ENCODE data around the gene AMOT. TPM values are rescaled to one million over a fixed set of nuclear protein-coding genes. Genes with fewer than 3 reads are reported as not detected.

Gene AMOT
- total and polyA plus RNA-seq, 4 donors, result 1.1 to 2.6 (median 1.9) TPM

- Histone ChIP-seq H3K27me3 (ENCODE audit: control insufficient read depth in 4 of 4, insufficient read depth in 4 of 4, low read length in 3 of 4) (no peaks in the 10 kb centered on the region), H3K9ac (ENCODE audit: low read depth in 1 of 2, low read length in 2 of 2) (no peak overlapping the region), H3K4me1 (ENCODE audit: control insufficient read depth in 4 of 4, insufficient read depth in 4 of 4, low read length in 3 of 4) (no peaks in the 10 kb centered on the region), H3K27ac (ENCODE audit: low read depth in 1 of 2, low read length in 2 of 2) (no peak overlapping the region), H3K36me3 (ENCODE audit: control insufficient read depth in 4 of 4, insufficient read depth in 3 of 4, low read depth in 1 of 4, low read length in 3 of 4) (no peaks in the 10 kb centered on the region), H3K9me3 (ENCODE audit: control insufficient read depth in 4 of 4, low read length in 3 of 4) (no peaks in the 10 kb centered on the region), H3K4me3 (ENCODE audit: low read depth in 1 of 3, low read length in 3 of 3) (no peak overlapping the region)
- TF ChIP-seq TAF1 (conservative IDR thresholded peaks at IDR 0.05) (no peak), RXRA (IDR thresholded peaks at IDR 0.05) (no peak), REST (IDR thresholded peaks at IDR 0.05) (no peak), JUND (IDR thresholded peaks at IDR 0.05) (no peak), FOXA1 (IDR thresholded peaks at IDR 0.05) (no peak), NR2F2 (IDR thresholded peaks at IDR 0.05) (no peak), ATF3 (IDR thresholded peaks at IDR 0.05) (no peak), HNF4A (conservative IDR thresholded peaks at IDR 0.05) (no peak), MAX (IDR thresholded peaks at IDR 0.05) (no peak), CTCF (IDR thresholded peaks at IDR 0.05; ENCODE audit: low read depth, low read length, missing input control) (no peak), HNF4G (IDR thresholded peaks at IDR 0.05) (no peak)
- 96% methylated on average over 1 of the region's 1 CpG for WGBS
- DNase-seq (ENCODE audit: low spot score), result no peak
These were observed 38.1 kb downstream of the AMOT start for GRCh38 chrX:112802541-112802940.

- H3K9ac ChIP-seq (ENCODE audit: low read depth in 1 of 2, low read length in 2 of 2), result no peak overlapping the region
- DNase-seq (ENCODE audit: low spot score), result no peak
- no peak for TF ChIP-seq MAX (IDR thresholded peaks at IDR 0.05)
- H3K27ac ChIP-seq (ENCODE audit: low read depth in 1 of 2, low read length in 2 of 2), result no peak overlapping the region
- no peak overlapping the region for H3K4me3 ChIP-seq (ENCODE audit: low read depth in 1 of 3, low read length in 3 of 3)
- H3K27me3 ChIP-seq (ENCODE audit: control insufficient read depth in 4 of 4, insufficient read depth in 4 of 4, low read length in 3 of 4), result no peaks in the 10 kb centered on the region
- 96% methylated on average over 12 of the region's 12 CpGs for WGBS
- H3K9me3 ChIP-seq (ENCODE audit: control insufficient read depth in 4 of 4, low read length in 3 of 4), result no peaks in the 10 kb centered on the region
- H3K36me3 ChIP-seq (ENCODE audit: control insufficient read depth in 4 of 4, insufficient read depth in 3 of 4, low read depth in 1 of 4, low read length in 3 of 4), result no peaks in the 10 kb centered on the region
- H3K4me1 ChIP-seq (ENCODE audit: control insufficient read depth in 4 of 4, insufficient read depth in 4 of 4, low read length in 3 of 4), result no peaks in the 10 kb centered on the region
These were observed 39.5 kb downstream of the AMOT start for GRCh38 chrX:112800971-112801775.

Measured in liver (tissue), 9 donors.